WTC11 (cell line): Measurements from ENCODE around the gene POLR2M. TPM values are rescaled to one million over a fixed set of nuclear protein-coding genes. Genes with fewer than 3 reads are reported as not detected.

Experiments
- ATAC-seq: fragments of 200-7000 bp; cut with Tn5 transposase; 2 replicates; pipeline ENCODE4 v1.10.0; 2021; ENCODE audit warnings: mild to moderate bottlenecking, moderate library complexity
- CTCF ChIA-PET: fragments of 300-600 bp; sonication (Branson Sonifier 250); formaldehyde crosslinking; loops from one replicate; lab custom pipeline; 2021; ENCODE audit warnings: antibody characterized with exemption; lab: Charles Lee
- POLR2A ChIA-PET: fragments of 350-600 bp; sonication (Branson Sonifier 250); formaldehyde crosslinking; loops from one replicate; lab custom pipeline; 2021; ENCODE audit warnings: antibody characterized with exemption; lab: Charles Lee
- DNase-seq: peaks from one replicate; pipeline ENCODE4 v3.0.0; 2021; ENCODE audit warnings: low spot score
- H3K27ac Mint-ChIP-seq: 2 replicates; pipeline ENCODE4 v1.8.0; 2021; ENCODE audit warnings: mixed read lengths
- H3K27me3 Mint-ChIP-seq: 2 replicates; pipeline ENCODE4 v1.8.0; 2021; ENCODE audit warnings: low read depth, mild to moderate bottlenecking, moderate library complexity, mixed read lengths
- H3K36me3 Mint-ChIP-seq: 2 replicates; pipeline ENCODE4 v1.8.0; 2021; ENCODE audit warnings: mixed read lengths
- H3K4me1 Mint-ChIP-seq: 2 replicates; pipeline ENCODE4 v1.8.0; 2022; ENCODE audit warnings: mixed read lengths
- H3K4me3 Mint-ChIP-seq: 2 replicates; pipeline ENCODE4 v1.8.0; 2021; ENCODE audit warnings: mild to moderate bottlenecking, moderate library complexity, mixed read lengths
- H3K9me3 Mint-ChIP-seq: 2 replicates; pipeline ENCODE4 v1.8.0; 2021; ENCODE audit warnings: mixed read lengths
- ELF4 ChIP-seq: sonication (generic); formaldehyde crosslinking; IDR thresholded peaks from 2 replicates; pipeline ENCODE4 v1.8.1; 2022; ENCODE audit warnings: low read depth, mild to moderate bottlenecking, moderate library complexity, missing genetic modification reagents
- KAT7 ChIP-seq: sonication (generic); formaldehyde crosslinking; IDR thresholded peaks from 2 replicates; pipeline ENCODE4 v1.8.1; 2023; ENCODE audit warnings: missing genetic modification reagents, mild to moderate bottlenecking, borderline replicate concordance
- NFATC4 ChIP-seq: fragments of 250-450 bp; sonication (Bioruptor Pico); IDR thresholded peaks from 2 replicates; pipeline ENCODE4 v1.9.0; 2021; ENCODE audit warnings: mild to moderate bottlenecking
- PRRX2 ChIP-seq: fragments of 250-450 bp; sonication (Bioruptor Pico); IDR thresholded peaks from 2 replicates; pipeline ENCODE4 v1.8.0; 2021; ENCODE audit warnings: mild to moderate bottlenecking
- RORB ChIP-seq: fragments of 250-450 bp; sonication (Bioruptor Pico); IDR thresholded peaks from 2 replicates; pipeline ENCODE4 v1.9.0; 2021; ENCODE audit warnings: mild to moderate bottlenecking
- SP1 ChIP-seq: sonication (generic); formaldehyde crosslinking; conservative IDR thresholded peaks from 2 replicates; pipeline ENCODE4 v1.8.1; 2022; ENCODE audit warnings: missing genetic modification reagents
- STAT6 ChIP-seq: sonication (generic); formaldehyde crosslinking; conservative IDR thresholded peaks from 2 replicates; pipeline ENCODE4 v1.8.1; 2023; ENCODE audit warnings: mild to moderate bottlenecking, low read depth, missing genetic modification reagents, moderate library complexity
- ZBTB21 ChIP-seq: sonication (generic); formaldehyde crosslinking; IDR thresholded peaks from 2 replicates; pipeline ENCODE4 v1.8.1; 2023; ENCODE audit warnings: mild to moderate bottlenecking, missing genetic modification reagents, borderline replicate concordance
- ZMAT4 ChIP-seq: fragments of 250-450 bp; sonication (Bioruptor Pico); IDR thresholded peaks from 2 replicates; pipeline ENCODE4 v1.9.0; 2021; ENCODE audit warnings: mild to moderate bottlenecking
- ZNF532 ChIP-seq: fragments of 250-450 bp; sonication (Bioruptor Pico); IDR thresholded peaks from 2 replicates; pipeline ENCODE4 v1.9.0; 2021; ENCODE audit warnings: mild to moderate bottlenecking, borderline replicate concordance
- total RNA-seq: library from RNA; stranded (reverse); gene quantifications from 3 replicates; pipeline ENCODE4 v1.2.3, GENCODE V29; 2021
- TF ChIP-seq, protein P1 (sequence below): sonication (generic); formaldehyde crosslinking; IDR thresholded peaks from 2 replicates; pipeline ENCODE4 v1.8.0; 2023; ENCODE audit warnings: missing genetic modification reagents
- TF ChIP-seq, protein P2 (sequence below): fragments of 250-450 bp; sonication (Bioruptor Pico); IDR thresholded peaks from 2 replicates; pipeline ENCODE4 v1.8.0; 2021; ENCODE audit warnings: mild to moderate bottlenecking
- TF ChIP-seq, protein P3 (sequence below): sonication (generic); formaldehyde crosslinking; IDR thresholded peaks from 2 replicates; pipeline ENCODE4 v1.8.0; 2022; ENCODE audit warnings: missing genetic modification reagents

The POLR2M gene
- total RNA-seq, 1 experiment from 2014 or later, result 84.4 TPM

GRCh38 chr15:57686657-57687056, 19.9 kb upstream of the POLR2M start:
- POLR2A ChIA-PET, result no interaction called here
- Mint-ChIP-seq H3K27ac (no peak overlapping the region), H3K4me3 (no peak overlapping the region), H3K4me1 (no peaks in the 10 kb centered on the region), H3K36me3 (no peaks in the 10 kb centered on the region), H3K9me3 (no peaks in the 10 kb centered on the region), H3K27me3 (no peaks in the 10 kb centered on the region)
- CTCF ChIA-PET, result interaction anchor here (1.4 kb wide), 1 partner anchor 45 kb away, joined by 3 read pairs; no protein-coding TSS in a partner anchor
- TF ChIP-seq, protein P1, sequence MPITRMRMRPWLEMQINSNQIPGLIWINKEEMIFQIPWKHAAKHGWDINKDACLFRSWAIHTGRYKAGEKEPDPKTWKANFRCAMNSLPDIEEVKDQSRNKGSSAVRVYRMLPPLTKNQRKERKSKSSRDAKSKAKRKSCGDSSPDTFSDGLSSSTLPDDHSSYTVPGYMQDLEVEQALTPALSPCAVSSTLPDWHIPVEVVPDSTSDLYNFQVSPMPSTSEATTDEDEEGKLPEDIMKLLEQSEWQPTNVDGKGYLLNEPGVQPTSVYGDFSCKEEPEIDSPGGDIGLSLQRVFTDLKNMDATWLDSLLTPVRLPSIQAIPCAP, result no peak
- TF ChIP-seq, protein P2, sequence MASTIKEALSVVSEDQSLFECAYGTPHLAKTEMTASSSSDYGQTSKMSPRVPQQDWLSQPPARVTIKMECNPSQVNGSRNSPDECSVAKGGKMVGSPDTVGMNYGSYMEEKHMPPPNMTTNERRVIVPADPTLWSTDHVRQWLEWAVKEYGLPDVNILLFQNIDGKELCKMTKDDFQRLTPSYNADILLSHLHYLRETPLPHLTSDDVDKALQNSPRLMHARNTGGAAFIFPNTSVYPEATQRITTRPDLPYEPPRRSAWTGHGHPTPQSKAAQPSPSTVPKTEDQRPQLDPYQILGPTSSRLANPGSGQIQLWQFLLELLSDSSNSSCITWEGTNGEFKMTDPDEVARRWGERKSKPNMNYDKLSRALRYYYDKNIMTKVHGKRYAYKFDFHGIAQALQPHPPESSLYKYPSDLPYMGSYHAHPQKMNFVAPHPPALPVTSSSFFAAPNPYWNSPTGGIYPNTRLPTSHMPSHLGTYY (CRISPR knock-in tag), result no peak
- no peak for TF ChIP-seq ZMAT4
- TF ChIP-seq ELF4, result no peak
- TF ChIP-seq KAT7, result no peak
- no peak for TF ChIP-seq SP1 (CRISPR knock-in tag)
- TF ChIP-seq ZBTB21, result no peak
- DNase-seq, result no peak
- no peak for ATAC-seq

GRCh38 chr15:57690341-57690966, 16.1 kb upstream of the POLR2M start:
- no peak for ATAC-seq
- Mint-ChIP-seq H3K4me1 (no peaks in the 10 kb centered on the region), H3K36me3 (no peaks in the 10 kb centered on the region), H3K4me3 (no peak overlapping the region), H3K27me3 (peaks cover 3% of the 10 kb centered on the region; the same call in 1 of the 2 replicates), H3K27ac (no peak overlapping the region)
- no peak for DNase-seq
- POLR2A ChIA-PET, result interaction anchor here (0.6 kb wide), 1 partner anchor 17 kb away, joined by 3 read pairs; no protein-coding TSS in a partner anchor
- no peak for TF ChIP-seq ZNF532
- TF ChIP-seq RORB (CRISPR knock-in tag), result no peak
- TF ChIP-seq, protein P3, sequence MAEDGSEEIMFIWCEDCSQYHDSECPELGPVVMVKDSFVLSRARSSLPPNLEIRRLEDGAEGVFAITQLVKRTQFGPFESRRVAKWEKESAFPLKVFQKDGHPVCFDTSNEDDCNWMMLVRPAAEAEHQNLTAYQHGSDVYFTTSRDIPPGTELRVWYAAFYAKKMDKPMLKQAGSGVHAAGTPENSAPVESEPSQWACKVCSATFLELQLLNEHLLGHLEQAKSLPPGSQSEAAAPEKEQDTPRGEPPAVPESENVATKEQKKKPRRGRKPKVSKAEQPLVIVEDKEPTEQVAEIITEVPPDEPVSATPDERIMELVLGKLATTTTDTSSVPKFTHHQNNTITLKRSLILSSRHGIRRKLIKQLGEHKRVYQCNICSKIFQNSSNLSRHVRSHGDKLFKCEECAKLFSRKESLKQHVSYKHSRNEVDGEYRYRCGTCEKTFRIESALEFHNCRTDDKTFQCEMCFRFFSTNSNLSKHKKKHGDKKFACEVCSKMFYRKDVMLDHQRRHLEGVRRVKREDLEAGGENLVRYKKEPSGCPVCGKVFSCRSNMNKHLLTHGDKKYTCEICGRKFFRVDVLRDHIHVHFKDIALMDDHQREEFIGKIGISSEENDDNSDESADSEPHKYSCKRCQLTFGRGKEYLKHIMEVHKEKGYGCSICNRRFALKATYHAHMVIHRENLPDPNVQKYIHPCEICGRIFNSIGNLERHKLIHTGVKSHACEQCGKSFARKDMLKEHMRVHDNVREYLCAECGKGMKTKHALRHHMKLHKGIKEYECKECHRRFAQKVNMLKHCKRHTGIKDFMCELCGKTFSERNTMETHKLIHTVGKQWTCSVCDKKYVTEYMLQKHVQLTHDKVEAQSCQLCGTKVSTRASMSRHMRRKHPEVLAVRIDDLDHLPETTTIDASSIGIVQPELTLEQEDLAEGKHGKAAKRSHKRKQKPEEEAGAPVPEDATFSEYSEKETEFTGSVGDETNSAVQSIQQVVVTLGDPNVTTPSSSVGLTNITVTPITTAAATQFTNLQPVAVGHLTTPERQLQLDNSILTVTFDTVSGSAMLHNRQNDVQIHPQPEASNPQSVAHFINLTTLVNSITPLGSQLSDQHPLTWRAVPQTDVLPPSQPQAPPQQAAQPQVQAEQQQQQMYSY, result no peak
- no peak for TF ChIP-seq NFATC4 (CRISPR knock-in tag)
- TF ChIP-seq, protein P1, result no peak
- TF ChIP-seq STAT6 (CRISPR knock-in tag), result no peak
- TF ChIP-seq ELF4, result no peak
- no peak for TF ChIP-seq PRRX2
- TF ChIP-seq, all 79 proteins: peak for 0
- CTCF ChIA-PET, result no interaction called here
- H3K9me3 Mint-ChIP-seq, result no peaks in the 10 kb centered on the region
